ENCODE measurements around the gene WFS1. TPM values are rescaled to one million over a fixed set of nuclear protein-coding genes. Genes with fewer than 3 reads are reported as not detected.

Gene WFS1
- total RNA-seq, 3 donors from 2014 or later = 32.5 to 58.3 (median 37.1) TPM

- DNase-seq (ENCODE audit: low spot score in 2 of 2) = no peak
- Histone ChIP-seq H3K4me1 (no peaks in the 10 kb centered on the region), H3K27me3 (peaks cover 0 to 29% of the 10 kb centered on the region in 2 donors), H3K9me3 (peaks cover 4 to 8% of the 10 kb centered on the region in 2 donors), H3K36me3 (no peaks in the 10 kb centered on the region), H3K27ac (no peak overlapping the region), H3K4me3 (no peak overlapping the region)
- intact Hi-C loops (cut with DNase I; ENCODE audit: low total_unique reads) = no loop called here
- TF ChIP-seq POLR2A (IDR thresholded peaks at IDR 0.05) = no peak
- no peak for TF ChIP-seq POLR2AphosphoS5 (IDR thresholded peaks at IDR 0.05)
- peak in 2 of 3 donors; percentile 36 to 45 for TF ChIP-seq CTCF (IDR thresholded peaks at IDR 0.05)
These were observed 62.5 kb downstream of the WFS1 start for GRCh38 chr4:6332042-6332668.

GRCh38 chr4:6332669-6333050 lies 63.0 kb downstream of the WFS1 start:
- Histone ChIP-seq H3K9me3 (peaks cover 4 to 8% of the 10 kb centered on the region in 2 donors), H3K27me3 (peaks cover 0 to 31% of the 10 kb centered on the region in 2 donors), H3K4me1 (no peaks in the 10 kb centered on the region), H3K4me3 (no peak overlapping the region), H3K27ac (no peak overlapping the region), H3K36me3 (no peaks in the 10 kb centered on the region)
- intact Hi-C loops (cut with DNase I; ENCODE audit: low total_unique reads) = no loop called here
- no peak for DNase-seq (ENCODE audit: low spot score in 2 of 2)
- no peak for TF ChIP-seq POLR2A (IDR thresholded peaks at IDR 0.05)
- no peak for TF ChIP-seq CTCF (IDR thresholded peaks at IDR 0.05)
- no peak for TF ChIP-seq POLR2AphosphoS5 (IDR thresholded peaks at IDR 0.05)

- no peak overlapping the region for H3K27ac ChIP-seq
- no peak overlapping the region for H3K4me3 ChIP-seq
- peaks cover 0 to 32% of the 10 kb centered on the region in 2 donors for H3K27me3 ChIP-seq
- H3K9me3 ChIP-seq = peaks cover 4 to 8% of the 10 kb centered on the region in 2 donors
- H3K36me3 ChIP-seq = no peaks in the 10 kb centered on the region
- intact Hi-C loops (cut with DNase I; ENCODE audit: low total_unique reads) = loop anchor here (2.0 kb wide), 1 partner anchor 15 kb away; no protein-coding TSS in a partner anchor
- DNase-seq (ENCODE audit: low spot score in 2 of 2) = no peak
- no peak for TF ChIP-seq POLR2A (IDR thresholded peaks at IDR 0.05)
- TF ChIP-seq POLR2AphosphoS5 (IDR thresholded peaks at IDR 0.05) = no peak
- no peak for TF ChIP-seq CTCF (IDR thresholded peaks at IDR 0.05)
- no peaks in the 10 kb centered on the region for H3K4me1 ChIP-seq
These were observed 63.9 kb downstream of the WFS1 start for GRCh38 chr4:6333301-6334202.

- DNase-seq (ENCODE audit: low spot score in 2 of 2) = no peak
- Histone ChIP-seq H3K36me3 (no peaks in the 10 kb centered on the region), H3K27ac (no peak overlapping the region), H3K4me3 (no peak overlapping the region), H3K27me3 (peaks cover 0 to 36% of the 10 kb centered on the region in 2 donors), H3K9me3 (peaks cover 4 to 8% of the 10 kb centered on the region in 2 donors), H3K4me1 (no peaks in the 10 kb centered on the region)
- intact Hi-C loops (cut with DNase I; ENCODE audit: low total_unique reads) = loop anchor here (2.0 kb wide), 1 partner anchor 16 kb away; no protein-coding TSS in a partner anchor
- no peak for TF ChIP-seq POLR2AphosphoS5 (IDR thresholded peaks at IDR 0.05)
- TF ChIP-seq CTCF (IDR thresholded peaks at IDR 0.05) = no peak
- TF ChIP-seq POLR2A (IDR thresholded peaks at IDR 0.05) = no peak
These were observed 64.7 kb downstream of the WFS1 start for GRCh38 chr4:6334203-6334887.
